ENCODE results near the gene TAF5L.

TAF5L gene

DNA sequence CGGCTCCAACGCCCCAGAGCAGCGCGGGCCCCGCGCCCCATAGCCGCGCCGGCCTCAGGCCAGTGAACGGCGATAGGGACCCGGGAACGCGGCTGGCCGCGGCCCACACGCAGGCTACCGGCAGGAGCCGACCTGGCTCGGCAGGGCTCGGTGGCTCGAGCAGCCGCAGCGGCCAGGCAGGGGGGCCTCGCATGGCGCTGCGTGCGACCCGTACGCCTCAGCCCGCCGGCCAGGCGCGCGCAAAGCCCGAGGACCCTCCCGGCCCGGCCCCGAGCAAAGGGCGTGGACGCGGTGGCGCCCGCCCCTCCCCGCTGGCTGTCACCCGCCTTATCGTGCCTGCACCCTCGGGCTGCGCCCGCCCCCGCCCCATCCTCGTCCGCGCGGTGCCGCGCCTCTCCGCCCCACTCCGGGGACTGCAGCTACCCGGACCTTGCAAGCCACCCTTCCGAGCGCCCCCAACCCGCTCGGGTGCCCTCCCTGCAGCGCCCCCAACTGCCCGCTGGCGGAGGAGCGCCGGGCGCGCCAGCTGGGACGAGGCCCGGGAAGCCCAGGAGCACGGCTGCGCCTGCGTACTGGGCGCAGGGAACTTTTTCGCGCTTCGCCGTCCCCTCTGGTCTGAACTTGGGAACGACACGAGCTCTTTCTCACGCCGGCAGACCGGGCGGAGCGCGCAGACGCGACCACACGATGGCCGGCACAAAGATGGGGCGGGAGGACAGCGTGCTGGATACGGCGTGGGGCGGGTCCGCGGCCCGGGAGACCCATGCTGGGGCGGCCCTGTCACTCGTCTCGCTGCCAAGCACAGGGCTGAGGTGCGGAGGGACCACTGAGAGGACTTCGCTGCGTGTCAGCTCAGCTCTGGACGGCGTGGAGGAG is 67.2 kb downstream of the TAF5L start, which contains the start of gene ABCB10:
TSS of gene ABCB10 (minus strand) at position 248 of the 876 bp plus-strand sequence. CDS start at position 193, 55 bp downstream.
- H3K4me3 ChIP-seq (ENCODE audit: control insufficient read depth, low read depth, low read length) = peak within 1 kb of the TSS; percentile 73
- TF ChIP-seq, protein P1, sequence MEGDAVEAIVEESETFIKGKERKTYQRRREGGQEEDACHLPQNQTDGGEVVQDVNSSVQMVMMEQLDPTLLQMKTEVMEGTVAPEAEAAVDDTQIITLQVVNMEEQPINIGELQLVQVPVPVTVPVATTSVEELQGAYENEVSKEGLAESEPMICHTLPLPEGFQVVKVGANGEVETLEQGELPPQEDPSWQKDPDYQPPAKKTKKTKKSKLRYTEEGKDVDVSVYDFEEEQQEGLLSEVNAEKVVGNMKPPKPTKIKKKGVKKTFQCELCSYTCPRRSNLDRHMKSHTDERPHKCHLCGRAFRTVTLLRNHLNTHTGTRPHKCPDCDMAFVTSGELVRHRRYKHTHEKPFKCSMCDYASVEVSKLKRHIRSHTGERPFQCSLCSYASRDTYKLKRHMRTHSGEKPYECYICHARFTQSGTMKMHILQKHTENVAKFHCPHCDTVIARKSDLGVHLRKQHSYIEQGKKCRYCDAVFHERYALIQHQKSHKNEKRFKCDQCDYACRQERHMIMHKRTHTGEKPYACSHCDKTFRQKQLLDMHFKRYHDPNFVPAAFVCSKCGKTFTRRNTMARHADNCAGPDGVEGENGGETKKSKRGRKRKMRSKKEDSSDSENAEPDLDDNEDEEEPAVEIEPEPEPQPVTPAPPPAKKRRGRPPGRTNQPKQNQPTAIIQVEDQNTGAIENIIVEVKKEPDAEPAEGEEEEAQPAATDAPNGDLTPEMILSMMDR (conservative IDR thresholded peaks at IDR 0.05; ENCODE audit: control insufficient read depth, insufficient read depth, low read depth, low read length) = no peak
- peak; percentile 96 for DNase-seq (ENCODE audit: low read depth)

DNA sequence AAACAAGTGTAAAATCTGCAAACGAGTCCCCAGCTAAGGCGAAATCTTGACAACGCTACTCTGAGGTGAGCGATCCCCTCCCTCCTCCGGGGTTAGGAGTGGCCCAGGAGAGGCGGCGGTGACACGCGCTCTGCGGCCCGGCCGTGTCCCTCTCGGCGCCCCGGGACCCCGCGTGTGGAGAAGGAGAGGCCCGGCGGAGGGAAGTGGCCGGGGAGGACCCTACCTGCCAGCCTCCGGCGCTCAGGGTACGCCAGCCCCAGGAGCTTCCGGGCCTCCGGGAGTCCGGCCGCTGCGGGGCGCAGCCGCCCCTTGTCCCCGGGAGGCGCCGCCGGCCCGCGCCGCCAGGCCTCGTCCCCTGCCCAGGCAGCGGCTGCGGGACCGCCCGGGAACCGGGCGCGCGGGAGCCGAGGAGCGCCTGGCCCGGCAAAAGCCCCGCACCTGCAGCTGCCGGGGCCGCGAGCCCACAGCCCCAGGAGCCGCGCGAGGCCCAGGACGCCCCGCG is 68.0 kb downstream of the TAF5L start:
- DNase-seq (ENCODE audit: low read depth) = peak; percentile 14
- TF ChIP-seq, protein P1 (conservative IDR thresholded peaks at IDR 0.05; ENCODE audit: control insufficient read depth, insufficient read depth, low read depth, low read length) = no peak
- H3K4me3 ChIP-seq (ENCODE audit: control insufficient read depth, low read depth, low read length) = peak overlapping the region; percentile 73

DNA sequence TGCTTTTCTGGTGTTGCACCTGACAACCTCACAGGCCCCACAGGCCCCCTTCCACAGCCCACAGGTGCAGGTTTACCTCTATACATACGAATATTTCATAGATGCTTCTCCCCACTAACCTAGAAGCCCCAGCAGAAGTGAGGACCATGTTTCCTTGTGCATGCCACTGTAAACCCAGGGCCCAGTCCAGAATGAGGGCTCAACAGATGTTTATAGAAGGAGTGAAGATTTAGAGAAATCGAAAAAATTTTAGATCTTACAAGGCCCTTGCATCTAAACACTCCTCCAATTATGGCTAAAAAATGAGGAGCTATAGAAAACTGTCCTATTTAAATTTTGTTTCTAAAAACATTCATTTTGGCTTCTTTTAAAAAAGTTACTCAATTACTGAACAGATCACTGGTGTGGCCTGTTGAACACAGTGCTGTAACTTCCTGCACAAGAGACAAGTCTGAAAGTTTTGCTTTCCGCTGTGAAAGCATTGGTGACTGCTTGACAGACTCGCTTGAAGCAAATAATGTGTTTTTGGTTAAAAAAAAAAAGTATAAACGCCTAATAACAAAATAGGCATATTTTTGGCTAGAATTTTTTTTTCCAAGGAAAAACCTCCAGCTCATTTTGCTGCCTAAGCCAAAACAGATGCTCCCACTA is 68.6 kb downstream of the TAF5L start:
- TF ChIP-seq, protein P1 (conservative IDR thresholded peaks at IDR 0.05; ENCODE audit: control insufficient read depth, insufficient read depth, low read depth, low read length) = no peak
- peak; percentile 46 for DNase-seq (ENCODE audit: low read depth)
- peak overlapping the region; percentile 73 for H3K4me3 ChIP-seq (ENCODE audit: control insufficient read depth, low read depth, low read length)

DNA sequence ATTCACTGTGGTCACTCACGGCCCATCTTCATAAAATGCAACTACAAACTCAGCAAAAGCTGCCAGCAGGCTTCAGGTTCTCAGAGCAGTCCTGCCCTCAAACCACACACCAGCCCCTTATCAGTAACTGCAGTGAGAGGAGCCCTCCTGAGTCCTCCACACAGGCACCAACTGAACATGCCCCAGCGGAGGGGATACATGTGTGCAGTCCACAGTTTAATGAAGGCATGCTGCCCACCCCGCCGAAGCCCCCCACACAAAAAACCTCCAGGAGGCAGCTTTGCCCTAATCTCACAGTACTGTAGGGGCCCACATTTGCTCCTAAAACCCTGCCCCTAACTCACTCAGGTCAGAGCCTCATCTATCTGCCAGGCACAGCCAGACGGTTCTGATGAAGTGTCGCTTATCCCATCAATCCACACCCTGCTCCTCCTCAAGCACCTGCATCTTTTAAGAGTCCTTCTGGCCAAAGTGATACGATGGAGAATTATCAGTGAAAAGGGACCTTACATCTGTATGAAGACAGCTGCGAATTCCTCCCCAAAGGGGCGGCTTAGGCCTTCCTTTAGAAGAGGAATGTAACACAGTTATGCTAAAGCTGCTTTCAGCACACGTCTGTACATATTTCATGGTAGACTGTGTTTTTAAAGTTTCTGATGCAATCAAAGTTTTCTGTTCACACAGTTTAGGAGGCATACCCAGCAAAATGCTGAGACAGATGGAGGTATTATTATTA is 70.9 kb downstream of the TAF5L start:
- no peak overlapping the region for H3K4me3 ChIP-seq (ENCODE audit: control insufficient read depth, low read depth, low read length)
- no peak for DNase-seq (ENCODE audit: low read depth)
- TF ChIP-seq, protein P1 (conservative IDR thresholded peaks at IDR 0.05; ENCODE audit: control insufficient read depth, insufficient read depth, low read depth, low read length) = no peak

DNA sequence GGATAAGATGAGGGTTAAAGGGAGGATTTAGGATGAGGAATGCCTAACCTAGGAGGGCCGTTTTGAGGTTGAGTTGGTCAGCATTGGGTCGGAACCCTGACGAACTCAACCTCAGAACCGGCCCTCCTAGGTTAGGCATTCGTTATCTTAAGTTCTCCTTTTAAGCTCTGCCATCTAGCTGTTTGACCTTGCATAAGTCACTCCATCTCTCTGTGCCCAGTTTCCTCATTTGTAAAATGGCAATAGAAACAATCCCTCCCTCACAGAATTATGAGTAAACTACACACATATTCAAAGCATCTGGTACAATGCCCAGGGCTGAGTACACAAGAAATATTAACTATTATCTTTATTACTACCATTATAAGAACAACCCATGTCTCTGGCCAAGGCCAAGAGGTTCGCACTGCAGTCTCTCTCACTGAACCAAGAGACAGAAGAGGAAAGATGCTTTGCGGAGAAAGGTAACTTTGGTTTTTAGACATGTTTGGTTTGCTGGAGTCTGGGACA is 72.2 kb downstream of the TAF5L start:
- H3K4me3 ChIP-seq (ENCODE audit: control insufficient read depth, low read depth, low read length) = no peak overlapping the region
- TF ChIP-seq, protein P1 (conservative IDR thresholded peaks at IDR 0.05; ENCODE audit: control insufficient read depth, insufficient read depth, low read depth, low read length) = no peak

DNA sequence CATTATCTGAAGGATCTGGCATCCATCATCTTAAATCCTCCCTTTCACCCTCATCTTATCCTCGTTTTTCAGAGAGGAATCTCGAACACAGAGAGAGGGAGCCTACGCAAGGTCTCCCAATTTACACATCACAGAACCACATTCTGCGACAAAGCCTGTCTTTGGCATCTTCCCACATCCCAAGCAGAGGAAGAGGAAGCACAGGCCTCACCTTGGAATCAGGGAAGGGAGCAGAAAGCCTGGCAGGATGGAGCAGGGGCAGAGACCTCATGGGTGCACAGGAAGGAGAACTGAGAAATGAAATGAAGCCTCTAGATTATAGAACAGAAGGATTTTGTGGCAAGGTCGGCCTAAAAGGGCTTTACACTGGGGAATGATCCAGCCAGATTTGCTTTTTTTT is 73.2 kb downstream of the TAF5L start:
- TF ChIP-seq, protein P1 (conservative IDR thresholded peaks at IDR 0.05; ENCODE audit: control insufficient read depth, insufficient read depth, low read depth, low read length) = no peak
- DNase-seq (ENCODE audit: low read depth) = no peak
- no peak overlapping the region for H3K4me3 ChIP-seq (ENCODE audit: control insufficient read depth, low read depth, low read length)

More for the DNA sequence above, 72.2 kb downstream of the TAF5L start:
- peak; percentile 23 for DNase-seq (ENCODE audit: low read depth)
